ENCODE results near the gene TRMT10A. TPM values are rescaled to one million over a fixed set of nuclear protein-coding genes. Genes with fewer than 3 reads are reported as not detected.

Gene TRMT10A
- total and polyA plus RNA-seq, 2 of the 13 experiments (the other 11 are each of a cell fraction or from before 2014, with no cell fraction given): 3.9 to 12.6 TPM

DNA sequence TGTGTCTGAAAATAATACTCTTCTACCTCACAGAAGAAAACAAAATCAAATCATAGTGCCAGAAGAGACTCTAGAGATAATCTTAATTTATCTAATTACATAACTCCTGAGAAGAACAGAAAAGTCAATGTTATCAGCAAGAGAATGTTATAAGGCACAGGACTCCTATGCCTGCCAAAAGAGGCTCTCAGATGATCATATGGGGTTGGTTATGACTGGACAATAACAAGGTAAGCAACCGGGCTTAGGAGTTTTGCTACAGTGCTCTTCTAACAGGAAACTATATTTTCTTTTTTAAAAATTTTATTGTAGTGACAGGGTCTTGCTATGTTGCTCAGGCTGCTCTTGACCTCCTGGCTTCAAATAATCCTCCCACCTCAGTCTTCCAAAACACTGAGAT lies 56.5 kb downstream of the TRMT10A start:
- Histone ChIP-seq H3K27me3 (ENCODE audit: control insufficient read depth in 1 of 2, insufficient read depth in 2 of 2, low read length in 2 of 2) (no peaks in the 10 kb centered on the region), H3K4me2 (ENCODE audit: low read depth, low read length) (no peak overlapping the region), H2AFZ (ENCODE audit: low read length) (no peak overlapping the region), H3K79me2 (ENCODE audit: insufficient read depth, low read length) (no peaks in the 10 kb centered on the region), H3K27ac (ENCODE audit: extremely low read length, insufficient read depth, low read length) (no peak overlapping the region), H4K20me1 (ENCODE audit: insufficient read depth, low read length) (no peaks in the 10 kb centered on the region), H3K9ac (ENCODE audit: insufficient read depth, low read depth, low read length) (no peak overlapping the region), H3K4me1 (ENCODE audit: insufficient read depth, low read length) (no peaks in the 10 kb centered on the region), H3K9me3 (ENCODE audit: low read length) (no peaks in the 10 kb centered on the region), H3K4me3 (replicated peaks in 1 of 3; ENCODE audit: insufficient read depth in 1 of 3, low read depth in 2 of 3, low read length in 3 of 3) (no peak overlapping the region), H3K36me3 (replicated peaks in 1 of 2; ENCODE audit: control insufficient read depth in 1 of 2, insufficient read depth in 2 of 2, low read length in 2 of 2) (no peaks in the 10 kb centered on the region)
- WGBS (ENCODE audit: low lambda C conversion rate): 7% methylated on average over 1 of the region's 1 CpG
- no TSS peak for BruUV-seq (replicated peaks)
- in situ Hi-C loops (cut with HindIII; ENCODE audit: extremely low pct_ligation_motif_present, low pct_unique_long_range_greater_than_20kb): no loop called here
- FAIRE-seq: no peak
- no peak for DNase-seq (ENCODE audit: low spot score)
- intact Hi-C loops (cut with micrococcal nuclease; ENCODE audit: unreplicated experiment): no loop called here
- CTCF ChIA-PET (ENCODE audit: low intra/inter-chr PET ratio, low total read pairs): no interaction called here
- no peak for ATAC-seq
- POLR2A ChIA-PET: no interaction called here
- TF ChIP-seq PHF5A (CRISPR knock-in tag; IDR thresholded peaks at IDR 0.05; ENCODE audit: low read depth, unreplicated experiment) (no peak), ZNF501 (CRISPR knock-in tag; IDR thresholded peaks at IDR 0.05) (no peak), ZNF549 (CRISPR knock-in tag; IDR thresholded peaks at IDR 0.05) (no peak)

DNA sequence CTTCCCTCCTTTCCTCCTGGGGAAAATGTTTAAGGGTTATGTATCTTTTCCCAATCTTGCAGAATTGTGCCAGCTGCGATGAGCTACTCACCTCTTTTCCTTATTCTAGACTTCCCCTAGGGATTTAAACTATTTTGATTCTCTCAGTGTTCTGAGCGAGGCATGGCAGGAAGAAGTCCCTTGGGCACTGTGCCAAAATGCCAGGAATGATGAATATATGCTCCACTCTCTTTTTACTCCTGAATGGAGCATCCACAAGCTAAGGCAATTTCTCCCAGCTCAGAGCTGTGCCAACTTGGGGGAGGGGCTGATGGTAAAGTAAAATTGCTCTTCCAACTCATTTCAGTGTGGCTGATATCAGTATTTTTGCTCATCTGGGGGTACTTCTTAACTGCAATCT lies 57.1 kb downstream of the TRMT10A start:
- no TSS peak for BruUV-seq (replicated peaks)
- 17% methylated on average over 2 of the region's 2 CpGs for WGBS (ENCODE audit: low lambda C conversion rate)
- no peak for DNase-seq (ENCODE audit: low spot score)
- intact Hi-C loops (cut with micrococcal nuclease; ENCODE audit: unreplicated experiment) (no loop called here), in situ Hi-C loops (cut with HindIII; ENCODE audit: extremely low pct_ligation_motif_present, low pct_unique_long_range_greater_than_20kb) (no loop called here)
- Histone ChIP-seq H3K36me3 (replicated peaks in 1 of 2; ENCODE audit: control insufficient read depth in 1 of 2, insufficient read depth in 2 of 2, low read length in 2 of 2) (no peaks in the 10 kb centered on the region), H3K4me1 (ENCODE audit: insufficient read depth, low read length) (no peaks in the 10 kb centered on the region), H3K4me2 (ENCODE audit: low read depth, low read length) (no peak overlapping the region), H3K27ac (ENCODE audit: extremely low read length, insufficient read depth, low read length) (no peak overlapping the region), H4K20me1 (ENCODE audit: insufficient read depth, low read length) (no peaks in the 10 kb centered on the region), H3K27me3 (ENCODE audit: control insufficient read depth in 1 of 2, insufficient read depth in 2 of 2, low read length in 2 of 2) (no peaks in the 10 kb centered on the region), H3K4me3 (replicated peaks in 1 of 3; ENCODE audit: insufficient read depth in 1 of 3, low read depth in 2 of 3, low read length in 3 of 3) (no peak overlapping the region), H3K9ac (ENCODE audit: insufficient read depth, low read depth, low read length) (no peak overlapping the region), H3K9me3 (ENCODE audit: low read length) (no peaks in the 10 kb centered on the region), H2AFZ (ENCODE audit: low read length) (no peak overlapping the region), H3K79me2 (ENCODE audit: insufficient read depth, low read length) (no peaks in the 10 kb centered on the region)
- no peak for TF ChIP-seq ZFYVE20 (CRISPR knock-in tag; IDR thresholded peaks at IDR 0.05; ENCODE audit: borderline replicate concordance, low read depth)
- TF ChIP-seq ZNF589 (CRISPR knock-in tag; conservative IDR thresholded peaks at IDR 0.05): no peak
- no peak for TF ChIP-seq ZNF678 (CRISPR knock-in tag; IDR thresholded peaks at IDR 0.05)
- FAIRE-seq: no peak
- ATAC-seq: no peak
- POLR2A ChIA-PET: no interaction called here
- CTCF ChIA-PET (ENCODE audit: low intra/inter-chr PET ratio, low total read pairs): no interaction called here

All from HepG2 (cell line).